K562 (cell line): ENCODE data around the gene MRPS5. TPM values are rescaled to one million over a fixed set of nuclear protein-coding genes. Genes with fewer than 3 reads are reported as not detected.
A peak's percentile ranks its signal among the peaks of the same experiment; 100 is the strongest.

Experiments
- CSDE1 ChIP-seq, 2 experiments: fragments of 450-650 bp; IDR thresholded peaks; 2 replicates each; pipeline ENCODE4 v1.6.1; 2016; ENCODE audit warnings: mild to moderate bottlenecking in 1 of 2
- L3MBTL2 ChIP-seq: fragments of 450-650 bp; IDR thresholded peaks from 2 replicates; pipeline ENCODE4 v1.6.1; 2016; ENCODE audit warnings: mild to moderate bottlenecking, moderate library complexity
- SREBF1 ChIP-seq: fragments of 150-350 bp; IDR thresholded peaks from 2 replicates; pipeline ENCODE4 v1.6.1; 2014; ENCODE audit warnings: antibody characterized with exemption, low read depth, low read length, borderline replicate concordance
- TAF1 ChIP-seq: IDR thresholded peaks from 2 replicates; pipeline ENCODE4 v1.6.1; 2011; ENCODE audit warnings: mild to moderate bottlenecking, low read length, moderate library complexity; ENCODE audit not compliant: insufficient read depth, control insufficient read depth, severe bottlenecking; ENCODE audit errors: extremely low read depth
- polyA plus RNA-seq, 8 experiments: library from polyadenylated mRNA; depleted of rRNA in 4 of 8; stranded (reverse) in 5 of 8; unstranded in 3 of 8; fragments of >200 nt; fragmentation: Nextera tagmentation in 2 of 8; fragmentation: Illumina TruSeq in 1 of 8; extraction: Ambion mirVana in 2 of 8; extraction: Trizol in 1 of 8; gene quantifications; 2 replicates each; pipeline versions ENCODE4 v1.2.1 to v1.2.3, GENCODE V29; 2011 to 2014; ENCODE audit warnings: inconsistent platforms in 1 of 8, missing spikeins in 1 of 8
- total RNA-seq, 7 experiments: library from RNA; depleted of rRNA in 6 of 7; stranded (reverse); fragments of >200 nt in 6 of 7; fragmentation: Illumina TruSeq in 2 of 7; extraction: Trizol in 2 of 7; gene quantifications; 2 replicates each; pipeline versions ENCODE4 v1.2.1 to v1.2.3, GENCODE V29; 2011 to 2021; ENCODE audit warnings: low replicate concordance in 1 of 7
- TF ChIP-seq, protein P1 (sequence below): fragments of 450-650 bp; IDR thresholded peaks from 2 replicates; pipeline ENCODE4 v1.6.1; 2016; ENCODE audit warnings: mild to moderate bottlenecking, moderate library complexity

Gene MRPS5
- total and polyA plus RNA-seq, 9 of the 15 experiments (the other 6 are each of a cell fraction or from before 2014, with no cell fraction given) = 85.0 to 162 (median 118) TPM

DNA sequence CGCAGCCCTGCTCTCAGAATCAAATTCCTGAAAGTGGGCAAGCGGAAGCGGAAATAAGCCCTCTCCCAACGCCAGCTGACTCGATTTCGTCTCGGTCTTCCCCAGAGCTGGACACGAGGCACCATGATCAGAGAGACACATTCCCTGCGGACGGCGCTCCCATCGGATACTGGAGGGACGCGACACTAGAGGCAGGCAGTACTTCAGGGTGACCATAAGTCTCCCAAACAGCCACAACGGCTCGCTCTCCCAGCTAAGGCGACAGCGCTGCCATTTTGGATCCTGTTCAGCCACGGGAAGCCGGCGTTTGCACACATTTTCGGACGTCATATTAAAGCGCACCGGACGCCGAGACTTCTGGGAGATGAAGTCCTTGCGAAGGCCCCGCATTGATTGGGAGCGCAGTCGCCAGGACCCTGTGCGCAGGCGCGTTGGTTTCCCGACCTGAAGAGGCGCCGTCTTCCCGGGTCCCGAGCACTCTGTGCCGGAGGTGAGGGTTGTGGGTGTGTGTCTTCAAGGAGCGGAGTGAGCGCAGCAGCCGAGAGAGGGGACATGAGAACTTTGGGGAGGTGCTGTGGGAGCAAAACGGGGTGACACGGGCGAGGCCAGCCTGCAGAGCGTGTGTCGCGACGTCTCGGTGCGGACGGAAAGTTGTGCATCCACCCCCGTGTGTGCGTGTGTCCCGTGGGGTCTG is 43.9 kb upstream of the MRPS5 start, which contains the start of gene ZNF2 (continued):
- TF ChIP-seq TAF1 (peak; percentile 94), L3MBTL2 (peak; percentile 80), SREBF1 (0 out of 2 replicates have a peak, but pooled peaks have one; percentile 4), CSDE1 (IDR thresholded peaks at IDR 0.05) (peak in 1 of 2 experiments; percentile 63; a peak in 2 of 4 replicates)
- TF ChIP-seq, protein P1, sequence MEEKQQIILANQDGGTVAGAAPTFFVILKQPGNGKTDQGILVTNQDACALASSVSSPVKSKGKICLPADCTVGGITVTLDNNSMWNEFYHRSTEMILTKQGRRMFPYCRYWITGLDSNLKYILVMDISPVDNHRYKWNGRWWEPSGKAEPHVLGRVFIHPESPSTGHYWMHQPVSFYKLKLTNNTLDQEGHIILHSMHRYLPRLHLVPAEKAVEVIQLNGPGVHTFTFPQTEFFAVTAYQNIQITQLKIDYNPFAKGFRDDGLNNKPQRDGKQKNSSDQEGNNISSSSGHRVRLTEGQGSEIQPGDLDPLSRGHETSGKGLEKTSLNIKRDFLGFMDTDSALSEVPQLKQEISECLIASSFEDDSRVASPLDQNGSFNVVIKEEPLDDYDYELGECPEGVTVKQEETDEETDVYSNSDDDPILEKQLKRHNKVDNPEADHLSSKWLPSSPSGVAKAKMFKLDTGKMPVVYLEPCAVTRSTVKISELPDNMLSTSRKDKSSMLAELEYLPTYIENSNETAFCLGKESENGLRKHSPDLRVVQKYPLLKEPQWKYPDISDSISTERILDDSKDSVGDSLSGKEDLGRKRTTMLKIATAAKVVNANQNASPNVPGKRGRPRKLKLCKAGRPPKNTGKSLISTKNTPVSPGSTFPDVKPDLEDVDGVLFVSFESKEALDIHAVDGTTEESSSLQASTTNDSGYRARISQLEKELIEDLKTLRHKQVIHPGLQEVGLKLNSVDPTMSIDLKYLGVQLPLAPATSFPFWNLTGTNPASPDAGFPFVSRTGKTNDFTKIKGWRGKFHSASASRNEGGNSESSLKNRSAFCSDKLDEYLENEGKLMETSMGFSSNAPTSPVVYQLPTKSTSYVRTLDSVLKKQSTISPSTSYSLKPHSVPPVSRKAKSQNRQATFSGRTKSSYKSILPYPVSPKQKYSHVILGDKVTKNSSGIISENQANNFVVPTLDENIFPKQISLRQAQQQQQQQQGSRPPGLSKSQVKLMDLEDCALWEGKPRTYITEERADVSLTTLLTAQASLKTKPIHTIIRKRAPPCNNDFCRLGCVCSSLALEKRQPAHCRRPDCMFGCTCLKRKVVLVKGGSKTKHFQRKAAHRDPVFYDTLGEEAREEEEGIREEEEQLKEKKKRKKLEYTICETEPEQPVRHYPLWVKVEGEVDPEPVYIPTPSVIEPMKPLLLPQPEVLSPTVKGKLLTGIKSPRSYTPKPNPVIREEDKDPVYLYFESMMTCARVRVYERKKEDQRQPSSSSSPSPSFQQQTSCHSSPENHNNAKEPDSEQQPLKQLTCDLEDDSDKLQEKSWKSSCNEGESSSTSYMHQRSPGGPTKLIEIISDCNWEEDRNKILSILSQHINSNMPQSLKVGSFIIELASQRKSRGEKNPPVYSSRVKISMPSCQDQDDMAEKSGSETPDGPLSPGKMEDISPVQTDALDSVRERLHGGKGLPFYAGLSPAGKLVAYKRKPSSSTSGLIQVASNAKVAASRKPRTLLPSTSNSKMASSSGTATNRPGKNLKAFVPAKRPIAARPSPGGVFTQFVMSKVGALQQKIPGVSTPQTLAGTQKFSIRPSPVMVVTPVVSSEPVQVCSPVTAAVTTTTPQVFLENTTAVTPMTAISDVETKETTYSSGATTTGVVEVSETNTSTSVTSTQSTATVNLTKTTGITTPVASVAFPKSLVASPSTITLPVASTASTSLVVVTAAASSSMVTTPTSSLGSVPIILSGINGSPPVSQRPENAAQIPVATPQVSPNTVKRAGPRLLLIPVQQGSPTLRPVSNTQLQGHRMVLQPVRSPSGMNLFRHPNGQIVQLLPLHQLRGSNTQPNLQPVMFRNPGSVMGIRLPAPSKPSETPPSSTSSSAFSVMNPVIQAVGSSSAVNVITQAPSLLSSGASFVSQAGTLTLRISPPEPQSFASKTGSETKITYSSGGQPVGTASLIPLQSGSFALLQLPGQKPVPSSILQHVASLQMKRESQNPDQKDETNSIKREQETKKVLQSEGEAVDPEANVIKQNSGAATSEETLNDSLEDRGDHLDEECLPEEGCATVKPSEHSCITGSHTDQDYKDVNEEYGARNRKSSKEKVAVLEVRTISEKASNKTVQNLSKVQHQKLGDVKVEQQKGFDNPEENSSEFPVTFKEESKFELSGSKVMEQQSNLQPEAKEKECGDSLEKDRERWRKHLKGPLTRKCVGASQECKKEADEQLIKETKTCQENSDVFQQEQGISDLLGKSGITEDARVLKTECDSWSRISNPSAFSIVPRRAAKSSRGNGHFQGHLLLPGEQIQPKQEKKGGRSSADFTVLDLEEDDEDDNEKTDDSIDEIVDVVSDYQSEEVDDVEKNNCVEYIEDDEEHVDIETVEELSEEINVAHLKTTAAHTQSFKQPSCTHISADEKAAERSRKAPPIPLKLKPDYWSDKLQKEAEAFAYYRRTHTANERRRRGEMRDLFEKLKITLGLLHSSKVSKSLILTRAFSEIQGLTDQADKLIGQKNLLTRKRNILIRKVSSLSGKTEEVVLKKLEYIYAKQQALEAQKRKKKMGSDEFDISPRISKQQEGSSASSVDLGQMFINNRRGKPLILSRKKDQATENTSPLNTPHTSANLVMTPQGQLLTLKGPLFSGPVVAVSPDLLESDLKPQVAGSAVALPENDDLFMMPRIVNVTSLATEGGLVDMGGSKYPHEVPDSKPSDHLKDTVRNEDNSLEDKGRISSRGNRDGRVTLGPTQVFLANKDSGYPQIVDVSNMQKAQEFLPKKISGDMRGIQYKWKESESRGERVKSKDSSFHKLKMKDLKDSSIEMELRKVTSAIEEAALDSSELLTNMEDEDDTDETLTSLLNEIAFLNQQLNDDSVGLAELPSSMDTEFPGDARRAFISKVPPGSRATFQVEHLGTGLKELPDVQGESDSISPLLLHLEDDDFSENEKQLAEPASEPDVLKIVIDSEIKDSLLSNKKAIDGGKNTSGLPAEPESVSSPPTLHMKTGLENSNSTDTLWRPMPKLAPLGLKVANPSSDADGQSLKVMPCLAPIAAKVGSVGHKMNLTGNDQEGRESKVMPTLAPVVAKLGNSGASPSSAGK = peak; percentile 53; the same call in 1 of the 2 replicates
